Pons (tissue), 1 donor: ENCODE results near the gene GART.
"Not testable (repeated sequence)": the region's sequence is repeated elsewhere in the genome, so short reads cannot be mapped to it uniquely, and the experiment has no call there.

Experiments
- DNase-seq: peaks from one replicate; pipeline ENCODE4 v3.0.0-alpha.2; 2016; ENCODE audit warnings: low spot score

Gene GART

DNA sequence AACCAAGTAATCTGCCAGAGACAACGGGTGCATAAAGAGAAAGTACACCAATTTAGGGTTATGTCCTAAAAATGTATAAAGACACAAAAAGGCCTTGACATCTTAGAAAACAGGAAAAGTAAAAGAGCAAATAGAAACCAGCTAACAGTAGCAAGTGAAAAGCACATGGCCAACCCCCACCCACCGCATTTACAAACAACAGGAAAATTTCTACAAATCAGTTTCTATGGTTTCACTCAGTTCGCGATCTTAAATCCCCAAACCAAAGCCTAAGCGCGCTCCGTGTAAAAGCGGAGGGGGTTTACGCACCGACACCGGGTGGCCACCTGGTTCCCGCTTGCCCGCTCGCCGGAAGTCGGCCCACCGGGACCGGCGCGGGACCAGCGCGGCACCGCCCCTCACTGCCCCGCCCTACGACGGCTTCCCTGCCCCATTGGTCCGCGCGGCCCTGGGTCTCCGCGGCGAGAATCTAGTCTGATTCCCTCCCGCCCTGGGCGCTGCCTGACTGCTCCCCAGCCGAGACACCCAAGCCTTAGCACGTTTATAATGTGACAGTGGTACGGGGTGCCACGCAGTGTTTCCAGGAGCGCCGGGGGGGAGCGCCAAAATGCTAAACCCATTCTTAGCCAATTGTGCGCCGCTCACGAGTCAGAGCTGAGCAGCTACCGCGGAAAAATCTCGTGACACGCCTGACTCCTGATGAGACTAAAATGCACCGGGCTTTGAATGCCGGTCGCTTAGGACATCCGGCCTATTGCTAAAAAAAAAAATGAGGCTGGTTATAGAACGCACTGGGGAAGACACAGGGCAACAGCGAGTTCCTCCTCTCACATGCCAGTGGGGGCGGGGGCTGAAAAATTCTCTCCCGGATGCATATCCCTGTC, at the start of gene GART:
Gene GART (minus strand): TSS at position 362 of the 884 bp plus-strand sequence. CDS start 2,802 bp downstream, outside the sequence.
- peak; percentile 76 for DNase-seq

- DNase-seq: peak; percentile 67
These were observed 46.8 kb upstream of the GART start, which contains the start of gene DONSON for GRCh38 chr21:33588485-33589335. TSS of gene DONSON (minus strand) at chr21:33588684. CDS start at chr21:33588641, 43 bp downstream.

DNA sequence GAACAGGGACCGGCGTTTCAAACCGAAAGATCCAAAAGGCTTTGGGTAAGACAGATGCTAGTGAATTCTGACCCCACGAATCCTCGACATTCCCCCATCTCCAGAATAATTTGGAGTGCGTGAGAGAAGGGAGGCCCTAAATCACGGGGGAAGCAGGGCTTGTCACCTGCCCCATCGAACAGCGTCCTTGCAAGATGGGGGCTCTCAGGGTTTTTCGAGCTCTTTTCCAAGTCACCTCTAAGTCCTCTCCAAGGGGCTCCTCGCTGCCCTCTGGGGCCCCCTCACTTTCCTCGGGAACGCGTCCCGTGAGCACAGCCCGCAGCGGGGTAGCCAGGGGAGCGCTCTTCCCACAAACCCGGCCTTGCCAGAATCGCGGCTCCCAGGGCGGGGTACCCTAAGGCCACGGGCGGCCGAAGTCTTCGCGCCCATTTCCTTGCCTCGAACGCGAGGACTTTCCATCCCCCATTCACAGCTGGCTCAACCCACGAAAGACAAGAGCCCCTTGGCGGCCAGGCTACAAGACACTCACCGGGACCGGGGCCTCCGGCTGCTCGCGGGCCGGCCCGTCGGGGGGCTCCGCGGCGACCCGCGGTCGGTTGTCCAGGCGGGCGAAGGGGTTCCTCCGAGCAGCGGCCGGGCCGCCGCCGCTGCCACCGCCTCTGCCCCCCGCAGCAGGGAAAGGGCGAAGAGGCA, 46.0 kb upstream of the GART start:
- DNase-seq: no peak

GRCh38 chr21:33586927-33587326, 45.0 kb upstream of the GART start:
- no peak for DNase-seq

DNA sequence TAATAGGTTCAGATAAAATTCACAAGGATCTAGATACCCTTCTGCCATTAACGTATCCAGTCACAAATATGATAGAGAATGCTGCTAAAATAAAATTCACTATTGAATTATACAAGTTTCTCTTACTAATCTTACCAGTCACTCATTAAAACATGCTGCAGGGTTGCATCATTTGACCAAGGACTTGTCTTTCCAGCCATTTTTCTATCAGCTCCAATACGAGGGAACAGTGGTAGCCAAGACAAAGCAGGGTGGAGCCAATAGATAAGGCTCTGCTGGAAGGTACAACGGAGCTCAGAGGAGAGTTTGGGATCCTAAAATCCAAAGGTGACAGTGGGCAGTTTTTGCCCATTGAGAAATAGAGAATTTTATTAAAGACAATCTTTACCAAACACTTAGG, 42.5 kb upstream of the GART start:
- no peak for DNase-seq

DNA sequence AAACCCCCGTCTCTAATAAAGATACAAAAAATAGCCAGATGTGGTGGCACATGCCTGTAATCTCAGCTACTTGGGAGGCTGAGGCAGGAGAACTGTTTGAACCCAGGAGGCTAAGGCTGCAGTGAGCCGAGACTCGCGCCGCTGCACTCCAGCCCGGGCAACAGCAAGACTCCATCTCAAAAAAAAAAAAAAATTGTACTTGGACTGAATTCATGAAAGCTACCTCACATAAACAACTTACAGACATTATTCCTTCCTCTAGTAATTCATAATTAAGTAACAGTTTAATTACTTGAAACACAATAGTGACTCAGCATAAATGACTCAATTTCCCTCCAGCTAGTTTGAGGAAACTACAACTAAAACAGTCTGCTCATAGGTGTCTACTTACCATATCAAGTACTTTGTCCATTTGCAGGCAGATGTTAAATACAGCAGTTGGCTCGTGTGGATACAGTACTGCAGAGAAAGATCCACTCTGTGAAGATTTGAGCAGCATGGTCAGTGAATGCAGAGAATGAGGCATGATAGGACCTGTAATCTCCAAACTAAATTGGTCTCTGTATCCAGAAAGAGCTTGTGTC, 37.1 kb upstream of the GART start:
- no peak for DNase-seq

- no peak for DNase-seq
These were observed 36.3 kb upstream of the GART start for GRCh38 chr21:33578214-33578613.

GRCh38 chr21:33576741-33577141, 34.8 kb upstream of the GART start:
- DNase-seq: not testable (repeated sequence)

GRCh38 chr21:33572350-33572749, 30.4 kb upstream of the GART start:
- DNase-seq: no peak

- no peak for DNase-seq
These were observed 28.1 kb upstream of the GART start for GRCh38 chr21:33569991-33570390.

DNA sequence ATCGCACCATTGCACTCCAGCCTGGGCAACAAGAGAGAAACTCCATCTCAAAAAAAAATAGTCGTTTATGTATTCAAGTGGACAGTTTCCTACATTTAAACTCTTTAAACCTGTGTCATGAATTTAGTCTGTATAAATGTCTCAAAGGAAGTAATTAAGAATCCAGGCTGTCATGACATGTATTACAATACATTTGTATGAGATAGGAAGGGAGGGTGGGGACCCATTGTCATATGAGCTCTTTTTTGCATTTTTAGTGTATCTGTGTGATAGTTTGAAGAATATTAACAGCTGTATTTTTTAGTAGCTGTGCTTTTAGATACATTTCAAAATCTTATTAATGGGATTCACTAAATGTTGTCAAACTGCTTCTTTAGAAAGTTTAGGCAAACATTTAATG, 26.5 kb upstream of the GART start:
- no peak for DNase-seq

GRCh38 chr21:33567914-33568313, 26.0 kb upstream of the GART start:
- no peak for DNase-seq

- no peak for DNase-seq
These were observed 24.6 kb upstream of the GART start for GRCh38 chr21:33566514-33566913.

DNA sequence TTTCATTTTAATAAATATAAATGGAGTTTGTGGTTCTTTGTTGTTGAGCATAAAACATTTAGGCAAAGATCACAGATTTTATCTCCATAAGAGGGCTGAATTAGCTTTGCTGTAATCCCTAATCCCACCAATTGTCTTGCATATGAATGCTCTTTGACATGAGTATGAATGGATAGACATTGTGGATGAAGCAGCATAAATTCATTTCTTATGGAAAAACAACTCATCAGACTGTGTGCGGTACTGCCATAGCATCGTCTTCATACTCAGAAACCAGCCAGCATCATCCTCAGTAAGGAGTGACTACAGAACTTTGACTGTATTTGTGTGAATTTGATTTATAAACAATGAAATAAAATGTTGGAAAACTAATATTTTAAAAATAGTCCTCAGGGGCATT, 20.5 kb upstream of the GART start:
- no peak for DNase-seq

- no peak for DNase-seq
These were observed 19.5 kb upstream of the GART start for GRCh38 chr21:33561373-33561772.

GRCh38 chr21:33560965-33561364, 19.0 kb upstream of the GART start:
- DNase-seq: no peak

DNA sequence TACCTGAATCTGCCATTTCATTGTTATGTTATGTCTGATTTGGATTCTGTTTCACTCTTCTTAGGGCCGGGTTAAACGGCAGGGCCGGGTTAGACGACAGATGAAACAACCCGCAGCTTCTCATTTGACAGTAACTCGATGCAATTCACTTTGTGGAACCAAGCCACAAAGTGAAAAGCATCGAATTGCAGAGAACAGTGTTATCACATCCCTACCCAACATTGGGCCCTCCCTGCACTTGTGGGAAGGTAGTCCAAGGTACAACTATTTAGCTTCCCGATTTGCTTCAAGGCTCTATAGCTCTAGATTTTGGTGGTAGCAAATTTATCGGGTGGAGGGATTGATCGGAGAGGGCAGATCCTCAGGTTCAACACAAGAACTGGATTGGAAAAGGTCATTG, 17.9 kb upstream of the GART start:
- DNase-seq: no peak

GRCh38 chr21:33558777-33559421, 17.0 kb upstream of the GART start:
- no peak for DNase-seq

DNA sequence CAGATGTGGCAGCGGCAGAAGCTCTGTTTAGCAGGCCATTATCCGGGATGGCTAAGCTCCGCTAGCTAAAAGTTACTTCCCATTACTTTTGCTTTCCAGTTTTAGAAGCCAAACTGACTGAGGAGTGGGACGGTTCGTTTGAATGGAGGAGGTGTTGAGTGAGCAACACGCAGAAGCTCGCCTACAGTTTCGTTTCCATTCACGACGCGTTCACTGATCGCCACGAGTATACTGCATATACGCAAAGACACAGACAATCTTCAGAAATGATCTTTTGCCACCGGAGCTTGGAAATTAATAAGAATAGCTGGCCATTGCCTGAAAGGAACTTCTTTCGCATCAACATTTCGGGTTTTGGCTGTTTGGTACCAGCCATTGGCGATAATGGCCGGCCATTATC, 15.5 kb upstream of the GART start:
- no peak for DNase-seq

DNA sequence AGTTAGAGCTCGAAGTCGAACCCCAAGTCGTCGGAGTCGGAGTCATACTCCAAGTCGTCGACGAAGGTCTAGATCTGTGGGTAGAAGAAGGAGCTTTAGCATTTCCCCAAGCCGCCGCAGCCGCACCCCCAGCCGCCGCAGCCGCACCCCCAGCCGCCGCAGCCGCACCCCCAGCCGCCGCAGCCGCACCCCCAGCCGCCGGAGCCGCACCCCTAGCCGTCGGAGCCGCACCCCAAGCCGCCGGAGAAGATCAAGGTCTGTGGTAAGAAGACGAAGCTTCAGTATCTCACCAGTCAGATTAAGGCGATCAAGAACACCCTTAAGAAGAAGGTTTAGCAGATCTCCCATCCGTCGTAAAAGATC, 13.0 kb upstream of the GART start:
- DNase-seq: no peak

DNA sequence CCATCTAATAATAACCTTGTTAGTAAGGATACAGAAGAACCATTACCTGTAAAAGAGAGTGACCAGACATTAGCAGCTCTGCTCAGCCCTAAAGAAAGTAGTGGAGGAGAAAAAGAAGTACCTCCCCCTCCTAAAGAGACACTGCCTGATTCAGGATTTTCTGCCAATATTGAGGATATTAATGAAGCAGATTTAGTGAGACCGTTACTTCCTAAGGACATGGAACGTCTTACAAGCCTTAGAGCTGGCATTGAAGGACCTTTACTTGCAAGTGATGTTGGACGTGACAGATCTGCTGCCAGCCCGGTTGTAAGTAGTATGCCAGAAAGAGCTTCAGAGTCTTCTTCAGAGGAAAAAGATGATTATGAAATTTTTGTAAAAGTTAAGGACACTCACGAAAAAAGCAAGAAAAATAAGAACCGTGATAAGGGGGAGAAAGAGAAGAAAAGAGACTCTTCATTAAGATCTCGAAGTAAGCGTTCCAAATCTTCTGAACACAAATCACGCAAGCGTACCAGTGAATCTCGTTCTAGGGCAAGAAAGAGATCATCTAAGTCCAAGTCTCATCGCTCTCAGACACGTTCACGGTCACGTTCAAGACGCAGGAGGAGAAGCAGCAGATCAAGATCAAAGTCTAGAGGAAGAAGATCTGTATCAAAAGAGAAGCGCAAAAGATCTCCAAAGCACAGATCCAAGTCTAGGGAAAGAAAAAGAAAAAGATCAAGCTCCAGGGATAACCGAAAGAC, 12.5 kb upstream of the GART start:
- no peak for DNase-seq
